Cardiac muscle cell (in vitro differentiated cells and primary cell): ENCODE results near the gene TMEM52B. TPM values are rescaled to one million over a fixed set of nuclear protein-coding genes. Genes with fewer than 3 reads are reported as not detected.

Experiments
- DNase-seq, 2 donors: peaks; one replicate each; pipeline versions ENCODE4 v3.0.0 to v3.0.0-alpha.2; 2010 to 2017; ENCODE audit warnings: low read depth in 1 of 2, low spot score in 1 of 2
- H3K27ac ChIP-seq: fragments of 200-600 bp; sonication (generic); 2 replicates; pipeline ENCODE4 v1.5.1; 2016
- H3K27me3 ChIP-seq: fragments of 200-600 bp; sonication (generic); 2 replicates; pipeline ENCODE4 v1.6.0; 2016; ENCODE audit warnings: control low read depth
- H3K36me3 ChIP-seq: fragments of 200-600 bp; sonication (generic); 2 replicates; pipeline ENCODE4 v1.5.1; 2016; ENCODE audit warnings: control low read depth
- H3K4me1 ChIP-seq: fragments of 200-600 bp; sonication (generic); 2 replicates; pipeline ENCODE4 v1.8.1; 2017; ENCODE audit warnings: low read depth, mild to moderate bottlenecking, mixed run types
- H3K4me3 ChIP-seq: fragments of 200-600 bp; sonication (generic); 2 replicates; pipeline ENCODE4 v1.5.1; 2016; ENCODE audit warnings: mild to moderate bottlenecking
- H3K9me3 ChIP-seq: fragments of 200-600 bp; sonication (generic); 2 replicates; pipeline ENCODE4 v1.5.1; 2017; ENCODE audit warnings: low read depth, mild to moderate bottlenecking, control low read depth
- CTCF ChIP-seq: IDR thresholded peaks from 2 replicates; pipeline ENCODE4 v1.5.1; 2012; ENCODE audit warnings: low read depth, mild to moderate bottlenecking, low read length
- polyA plus RNA-seq: library from polyadenylated mRNA; unstranded; fragments of >200 nt; fragmentation: Nextera tagmentation; extraction: Ambion mirVana; gene quantifications from 2 replicates; pipeline ENCODE4 v1.2.1, GENCODE V29; 2016
- total RNA-seq: library from RNA; depleted of rRNA; stranded (reverse); fragments of >200 nt; gene quantifications from 2 replicates; pipeline ENCODE4 v1.2.3, GENCODE V29; 2016

TMEM52B gene
- total and polyA plus RNA-seq, 2 experiments from 2014 or later, result not detected

GRCh38 chr12:10170216-10170615, 8.6 kb upstream of the TMEM52B start:
- no peak for TF ChIP-seq CTCF
- H3K9me3 ChIP-seq, result no peaks in the 10 kb centered on the region
- DNase-seq, result no peak
- H3K4me1 ChIP-seq, result peaks cover 4% of the 10 kb centered on the region
- no peak overlapping the region for H3K4me3 ChIP-seq
- no peak overlapping the region for H3K27ac ChIP-seq
- no peaks in the 10 kb centered on the region for H3K27me3 ChIP-seq
- no peaks in the 10 kb centered on the region for H3K36me3 ChIP-seq

GRCh38 chr12:10171973-10172728, 6.7 kb upstream of the TMEM52B start, which contains the start of gene OLR1:
Gene OLR1, minus strand, starts transcription at chr12:10172132. Its CDS starts 55 bp downstream, at chr12:10172077.
- Histone ChIP-seq H3K4me3 (no peak within 1 kb of the TSS), H3K9me3 (no peaks in the 10 kb centered on the region)
- DNase-seq, result no peak

DNA sequence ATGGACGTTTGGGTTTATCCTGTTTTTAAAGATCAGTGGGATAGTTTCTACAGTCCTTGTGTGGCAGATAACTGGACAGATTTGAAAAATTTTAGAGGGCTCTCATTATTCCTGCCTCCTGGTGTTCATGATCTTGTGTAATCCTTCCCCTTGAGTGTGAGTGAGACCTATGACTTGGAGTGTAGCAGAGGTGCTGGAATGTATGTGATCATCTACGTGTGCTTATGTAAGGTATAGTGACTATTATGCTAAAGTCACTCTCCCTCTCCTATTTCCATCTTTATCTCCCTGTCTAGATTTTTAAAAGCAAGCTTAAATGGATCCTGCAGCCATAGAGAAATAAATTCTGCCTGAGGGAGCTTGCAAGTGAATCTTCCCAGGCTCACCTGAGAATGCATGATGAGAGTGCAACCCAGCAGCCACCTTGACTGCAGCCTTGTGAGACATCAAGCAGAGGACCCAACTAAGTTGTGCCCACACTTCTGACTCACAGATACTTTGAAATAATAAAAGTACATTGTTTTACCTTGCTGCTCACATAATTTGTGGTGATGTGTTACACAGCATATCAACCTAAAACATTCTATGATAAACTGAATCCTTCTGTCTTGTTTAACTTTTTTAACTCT, 3.7 kb upstream of the TMEM52B start:
- H3K36me3 ChIP-seq, result no peaks in the 10 kb centered on the region
- H3K4me1 ChIP-seq, result peaks cover 4% of the 10 kb centered on the region
- no peaks in the 10 kb centered on the region for H3K9me3 ChIP-seq
- no peak for TF ChIP-seq CTCF
- H3K27me3 ChIP-seq, result no peaks in the 10 kb centered on the region
- DNase-seq, result no peak
- H3K27ac ChIP-seq, result no peak overlapping the region
- no peak overlapping the region for H3K4me3 ChIP-seq

More at GRCh38 chr12:10171973-10172728, 6.7 kb upstream of the TMEM52B start, which contains the start of gene OLR1:
- Histone ChIP-seq H3K4me1 (peaks cover 4% of the 10 kb centered on the region), H3K27ac (no peak within 1 kb of the TSS), H3K36me3 (no peaks in the 10 kb centered on the region), H3K27me3 (no peaks in the 10 kb centered on the region)
- TF ChIP-seq CTCF, result no peak

- H3K36me3 ChIP-seq, result no peaks in the 10 kb centered on the region
- DNase-seq, result no peak
- TF ChIP-seq CTCF, result no peak
- no peaks in the 10 kb centered on the region for H3K9me3 ChIP-seq
- no peak overlapping the region for H3K27ac ChIP-seq
- H3K27me3 ChIP-seq, result no peaks in the 10 kb centered on the region
- H3K4me3 ChIP-seq, result no peak overlapping the region
- H3K4me1 ChIP-seq, result peaks cover 4% of the 10 kb centered on the region
Observed at GRCh38 chr12:10175846-10176636, 2.8 kb upstream of the TMEM52B start.

GRCh38 chr12:10179776-10180181, 947 bp downstream of the TMEM52B start:
- TF ChIP-seq CTCF, result no peak
- no peak for DNase-seq
- Histone ChIP-seq H3K27me3 (no peaks in the 10 kb centered on the region), H3K27ac (no peak overlapping the region), H3K4me1 (no peaks in the 10 kb centered on the region), H3K4me3 (no peak overlapping the region), H3K9me3 (no peaks in the 10 kb centered on the region), H3K36me3 (no peaks in the 10 kb centered on the region)
